ENCODE measurements around the gene SLFN12L.
"Not testable (repeated sequence)": the region's sequence is repeated elsewhere in the genome, so short reads cannot be mapped to it uniquely, and the experiment has no call there.

SLFN12L gene

GRCh38 chr17:35542990-35543389 is 5.5 kb upstream of the SLFN12L start:
- no peak for DNase-seq (ENCODE audit: low spot score)

GRCh38 chr17:35541434-35541833 is 4.0 kb upstream of the SLFN12L start:
- no peak for DNase-seq (ENCODE audit: low spot score)

GRCh38 chr17:35540589-35541404 is 3.3 kb upstream of the SLFN12L start:
- DNase-seq (ENCODE audit: low spot score) = peak; percentile 36

GRCh38 chr17:35539659-35540026 is 2.2 kb upstream of the SLFN12L start:
- DNase-seq (ENCODE audit: low spot score) = no peak

GRCh38 chr17:35536664-35537171 is 760 bp downstream of the SLFN12L start:
- no peak for DNase-seq (ENCODE audit: low spot score)

GRCh38 chr17:35535406-35535805 is 2.1 kb downstream of the SLFN12L start:
- DNase-seq (ENCODE audit: low spot score) = not testable (repeated sequence)

- DNase-seq (ENCODE audit: low spot score) = no peak
These were observed 2.8 kb downstream of the SLFN12L start for GRCh38 chr17:35534576-35535093.

GRCh38 chr17:35531160-35531559 is 6.3 kb downstream of the SLFN12L start:
- no peak for DNase-seq (ENCODE audit: low spot score)

- no peak for DNase-seq (ENCODE audit: low spot score)
These were observed 7.6 kb downstream of the SLFN12L start for GRCh38 chr17:35529866-35530265.

GRCh38 chr17:35529326-35529725 is 8.2 kb downstream of the SLFN12L start:
- DNase-seq (ENCODE audit: low spot score) = not testable (repeated sequence)

GRCh38 chr17:35523296-35523695 is 14.2 kb downstream of the SLFN12L start:
- no peak for DNase-seq (ENCODE audit: low spot score)

- DNase-seq (ENCODE audit: low spot score) = not testable (repeated sequence)
These were observed 15.7 kb downstream of the SLFN12L start for GRCh38 chr17:35521654-35522256.

GRCh38 chr17:35521150-35521549 is 16.3 kb downstream of the SLFN12L start:
- DNase-seq (ENCODE audit: low spot score) = no peak

- no peak for DNase-seq (ENCODE audit: low spot score)
These were observed 17.5 kb downstream of the SLFN12L start for GRCh38 chr17:35519906-35520442.

- no peak for DNase-seq (ENCODE audit: low spot score)
These were observed 18.0 kb downstream of the SLFN12L start for GRCh38 chr17:35519439-35519838.

GRCh38 chr17:35518431-35518830 is 19.0 kb downstream of the SLFN12L start:
- DNase-seq (ENCODE audit: low spot score) = not testable (repeated sequence)

- DNase-seq (ENCODE audit: low spot score) = no peak
These were observed 22.5 kb downstream of the SLFN12L start for GRCh38 chr17:35515027-35515426.

GRCh38 chr17:35514564-35514963 is 22.9 kb downstream of the SLFN12L start:
- no peak for DNase-seq (ENCODE audit: low spot score)

GRCh38 chr17:35510052-35510451 is 27.4 kb downstream of the SLFN12L start:
- no peak for DNase-seq (ENCODE audit: low spot score)

- DNase-seq (ENCODE audit: low spot score) = not testable (repeated sequence)
These were observed 29.8 kb downstream of the SLFN12L start for GRCh38 chr17:35507714-35508113.

- no peak for DNase-seq (ENCODE audit: low spot score)
These were observed 37.9 kb downstream of the SLFN12L start for GRCh38 chr17:35499548-35499947.

- DNase-seq (ENCODE audit: low spot score) = no peak
These were observed 38.9 kb downstream of the SLFN12L start for GRCh38 chr17:35498448-35499178.
